T-helper 17 cell (primary cell): Measurements from ENCODE around the gene ATG14. TPM values are rescaled to one million over a fixed set of nuclear protein-coding genes. Genes with fewer than 3 reads are reported as not detected.

Source experiments
- ATAC-seq: fragments of 150-1000 bp; cut with Tn5 transposase; 2 replicates; pipeline ENCODE4 v1.10.0; 2021; ENCODE audit warnings: mild to moderate bottlenecking, moderate library complexity
- DNase-seq, 3 donors: peaks; one replicate each; pipeline versions ENCODE4 v3.0.0 to v3.0.0-alpha.2; 2020 to 2021
- H3K9me3 ChIP-seq: one replicate; pipeline ENCODE4 v1.7.0; 2013; ENCODE audit warnings: low read length, mild to moderate bottlenecking; ENCODE audit not compliant: control insufficient read depth, poor library complexity, severe bottlenecking
- H3K27ac Mint-ChIP-seq: one replicate; pipeline ENCODE4 v1.8.0; 2022; ENCODE audit warnings: mild to moderate bottlenecking, moderate library complexity, mixed read lengths
- H3K27me3 Mint-ChIP-seq: one replicate; pipeline ENCODE4 v1.8.0; 2022; ENCODE audit warnings: mixed read lengths
- H3K36me3 Mint-ChIP-seq: one replicate; pipeline ENCODE4 v1.8.0; 2022; ENCODE audit warnings: low read depth, mixed read lengths
- H3K4me1 Mint-ChIP-seq: one replicate; pipeline ENCODE4 v1.8.0; 2022; ENCODE audit warnings: mild to moderate bottlenecking, mixed read lengths
- H3K4me3 Mint-ChIP-seq: one replicate; pipeline ENCODE4 v1.8.0; 2022; ENCODE audit warnings: mild to moderate bottlenecking, moderate library complexity, mixed read lengths
- total RNA-seq, 4 donors: library from RNA in 2 of 4; stranded (reverse) in 2 of 4; gene quantifications; one replicate each; pipeline ENCODE4 v1.2.3 and lab custom pipeline; 2022 to 2026

The ATG14 gene
- total RNA-seq, 2 donors from 2014 or later, result 16.3 to 21.7 TPM

- no peaks in the 10 kb centered on the region for H3K9me3 ChIP-seq
- ATAC-seq, result no peak
- Mint-ChIP-seq H3K4me1 (peaks cover 6% of the 10 kb centered on the region), H3K27me3 (no peaks in the 10 kb centered on the region), H3K27ac (no peak overlapping the region), H3K36me3 (no peaks in the 10 kb centered on the region), H3K4me3 (no peak overlapping the region)
- DNase-seq, result no peak
Observed at GRCh38 chr14:55446833-55447232, 35.2 kb upstream of the ATG14 start.

GRCh38 chr14:55446127-55446736, 34.6 kb upstream of the ATG14 start:
- H3K36me3 Mint-ChIP-seq, result no peaks in the 10 kb centered on the region
- H3K9me3 ChIP-seq, result no peaks in the 10 kb centered on the region
- H3K27me3 Mint-ChIP-seq, result no peaks in the 10 kb centered on the region
- peak; percentile 58 for ATAC-seq
- DNase-seq, result peak in 2 of 3 donors; percentile 13 to 43
- H3K27ac Mint-ChIP-seq, result no peak overlapping the region
- H3K4me3 Mint-ChIP-seq, result no peak overlapping the region
- H3K4me1 Mint-ChIP-seq, result peaks cover 4% of the 10 kb centered on the region

- DNase-seq, result no peak
- Mint-ChIP-seq H3K4me3 (no peak overlapping the region), H3K4me1 (peaks cover 4% of the 10 kb centered on the region), H3K36me3 (no peaks in the 10 kb centered on the region), H3K27ac (no peak overlapping the region), H3K27me3 (no peaks in the 10 kb centered on the region)
- ATAC-seq, result no peak
- H3K9me3 ChIP-seq, result no peaks in the 10 kb centered on the region
Observed at GRCh38 chr14:55441286-55441685, 29.7 kb upstream of the ATG14 start.

- H3K9me3 ChIP-seq, result no peaks in the 10 kb centered on the region
- DNase-seq (no peak), ATAC-seq (no peak)
- H3K36me3 Mint-ChIP-seq, result no peaks in the 10 kb centered on the region
- H3K4me1 Mint-ChIP-seq, result peaks cover 2% of the 10 kb centered on the region
- H3K4me3 Mint-ChIP-seq, result no peak within 1 kb of the TSS
- no peak within 1 kb of the TSS for H3K27ac Mint-ChIP-seq
- no peaks in the 10 kb centered on the region for H3K27me3 Mint-ChIP-seq
Observed at GRCh38 chr14:55440385-55440784, 28.8 kb upstream of the ATG14 start, which contains the start of gene TBPL2. TBPL2 (minus strand) TSS chr14:55440616; CDS start chr14:55440449, 167 bp downstream.

- Mint-ChIP-seq H3K4me1 (peaks cover 15% of the 10 kb centered on the region), H3K4me3 (no peak overlapping the region), H3K27me3 (no peaks in the 10 kb centered on the region), H3K27ac (no peak overlapping the region), H3K36me3 (no peaks in the 10 kb centered on the region)
- ATAC-seq (no peak), DNase-seq (no peak)
- H3K9me3 ChIP-seq, result no peaks in the 10 kb centered on the region
Observed at GRCh38 chr14:55438066-55438683, 26.5 kb upstream of the ATG14 start.

- DNase-seq (no peak), ATAC-seq (no peak)
- Mint-ChIP-seq H3K27ac (no peak overlapping the region), H3K4me1 (peaks cover 15% of the 10 kb centered on the region), H3K4me3 (no peak overlapping the region), H3K36me3 (no peaks in the 10 kb centered on the region), H3K27me3 (no peaks in the 10 kb centered on the region)
- H3K9me3 ChIP-seq, result no peaks in the 10 kb centered on the region
Observed at GRCh38 chr14:55436931-55437330, 25.3 kb upstream of the ATG14 start.

- Mint-ChIP-seq H3K27ac (no peak overlapping the region), H3K4me3 (no peak overlapping the region), H3K36me3 (no peaks in the 10 kb centered on the region), H3K4me1 (peaks cover 15% of the 10 kb centered on the region), H3K27me3 (no peaks in the 10 kb centered on the region)
- H3K9me3 ChIP-seq, result no peaks in the 10 kb centered on the region
- ATAC-seq (no peak), DNase-seq (no peak)
Observed at GRCh38 chr14:55436519-55436918, 24.9 kb upstream of the ATG14 start.

- DNase-seq (no peak), ATAC-seq (no peak)
- Mint-ChIP-seq H3K4me3 (no peak overlapping the region), H3K36me3 (no peaks in the 10 kb centered on the region), H3K4me1 (peaks cover 24% of the 10 kb centered on the region), H3K27ac (peak overlapping the region; percentile 59), H3K27me3 (no peaks in the 10 kb centered on the region)
- H3K9me3 ChIP-seq, result no peaks in the 10 kb centered on the region
Observed at GRCh38 chr14:55434805-55435174, 23.2 kb upstream of the ATG14 start.

- no peaks in the 10 kb centered on the region for H3K27me3 Mint-ChIP-seq
- DNase-seq, result no peak
- peak overlapping the region; percentile 63 for H3K4me3 Mint-ChIP-seq
- no peaks in the 10 kb centered on the region for H3K9me3 ChIP-seq
- H3K4me1 Mint-ChIP-seq, result peaks cover 24% of the 10 kb centered on the region
- H3K27ac Mint-ChIP-seq, result peak overlapping the region; percentile 59
- peak; percentile 29 for ATAC-seq
- no peaks in the 10 kb centered on the region for H3K36me3 Mint-ChIP-seq
Observed at GRCh38 chr14:55433880-55434804, 22.5 kb upstream of the ATG14 start.

GRCh38 chr14:55432628-55433027, 21.0 kb upstream of the ATG14 start:
- H3K4me3 Mint-ChIP-seq, result no peak overlapping the region
- no peaks in the 10 kb centered on the region for H3K9me3 ChIP-seq
- H3K27me3 Mint-ChIP-seq, result no peaks in the 10 kb centered on the region
- ATAC-seq (no peak), DNase-seq (no peak)
- H3K36me3 Mint-ChIP-seq, result no peaks in the 10 kb centered on the region
- H3K4me1 Mint-ChIP-seq, result peaks cover 24% of the 10 kb centered on the region
- peak overlapping the region; percentile 78 for H3K27ac Mint-ChIP-seq

- no peaks in the 10 kb centered on the region for H3K36me3 Mint-ChIP-seq
- H3K9me3 ChIP-seq, result no peaks in the 10 kb centered on the region
- peak overlapping the region; percentile 29 for H3K27ac Mint-ChIP-seq
- DNase-seq, result peak in 1 of 3 donors; percentile 14
- H3K4me1 Mint-ChIP-seq, result peaks cover 26% of the 10 kb centered on the region
- ATAC-seq, result peak; percentile 93
- no peak overlapping the region for H3K4me3 Mint-ChIP-seq
- no peaks in the 10 kb centered on the region for H3K27me3 Mint-ChIP-seq
Observed at GRCh38 chr14:55430024-55430690, 18.5 kb upstream of the ATG14 start.

GRCh38 chr14:55427439-55427838, 15.8 kb upstream of the ATG14 start:
- no peaks in the 10 kb centered on the region for H3K36me3 Mint-ChIP-seq
- DNase-seq (no peak), ATAC-seq (no peak)
- no peak overlapping the region for H3K27ac Mint-ChIP-seq
- peaks cover 13% of the 10 kb centered on the region for H3K4me1 Mint-ChIP-seq
- H3K9me3 ChIP-seq, result no peaks in the 10 kb centered on the region
- H3K27me3 Mint-ChIP-seq, result no peaks in the 10 kb centered on the region
- no peak overlapping the region for H3K4me3 Mint-ChIP-seq

GRCh38 chr14:55426891-55427290, 15.3 kb upstream of the ATG14 start:
- Mint-ChIP-seq H3K4me3 (no peak overlapping the region), H3K36me3 (peaks cover 2% of the 10 kb centered on the region), H3K4me1 (peaks cover 13% of the 10 kb centered on the region), H3K27me3 (no peaks in the 10 kb centered on the region), H3K27ac (no peak overlapping the region)
- ATAC-seq, result no peak
- DNase-seq, result no peak
- H3K9me3 ChIP-seq, result no peaks in the 10 kb centered on the region
